Thyroid gland (tissue), 4 donors: ENCODE results near the gene SGCD. TPM values are rescaled to one million over a fixed set of nuclear protein-coding genes. Genes with fewer than 3 reads are reported as not detected.

ENCODE experiments used
- DNase-seq, 2 donors: peaks; one replicate each; pipeline ENCODE4 v3.0.0-alpha.2; 2019
- H3K27ac ChIP-seq, 3 donors: fragments of 200-600 bp; sonication (generic); 1 replicate in 2 of 3; 2 replicates in 1 of 3; pipeline ENCODE4 v1.5.1; 2016 to 2019; ENCODE audit warnings: mild to moderate bottlenecking in 1 of 3, moderate library complexity in 1 of 3
- H3K27me3 ChIP-seq: fragments of 200-600 bp; sonication (generic); one replicate; pipeline ENCODE4 v1.5.1; 2019
- H3K36me3 ChIP-seq, 2 donors: fragments of 200-600 bp; sonication (generic); one replicate each; pipeline ENCODE4 v1.5.1; 2016 to 2019
- H3K4me1 ChIP-seq, 2 donors: fragments of 200-600 bp; sonication (generic); one replicate each; pipeline ENCODE4 v1.5.1; 2017 to 2019
- H3K4me3 ChIP-seq, 3 donors: fragments of 200-600 bp; sonication (generic); replicated peaks in 1 of 3; 1 replicate in 2 of 3; 2 replicates in 1 of 3; pipeline ENCODE4 v1.5.1; 2016; ENCODE audit warnings: mild to moderate bottlenecking in 1 of 3
- H3K9me3 ChIP-seq: fragments of 200-600 bp; sonication (generic); one replicate; pipeline ENCODE4 v1.5.1; 2017
- CTCF ChIP-seq, 6 experiments: fragments of 200-600 bp in 3 of 6; fragments of 450-650 bp in 3 of 6; sonication (generic) in 3 of 6; IDR thresholded peaks; one replicate each; pipeline ENCODE4 v1.5.1; 2016 to 2019; ENCODE audit warnings: antibody characterized with exemption in 6 of 6, mild to moderate bottlenecking in 2 of 6, inconsistent platforms in 1 of 6, moderate library complexity in 1 of 6
- POLR2A ChIP-seq, 2 donors: fragments of 450-650 bp; IDR thresholded peaks; one replicate each; pipeline ENCODE4 v1.6.1; 2017; ENCODE audit warnings: antibody characterized with exemption in 2 of 2, mild to moderate bottlenecking in 2 of 2, moderate library complexity in 1 of 2
- WGBS, 2 donors: methylation state at CpG; one replicate each; pipeline ENCODE4 v1.1.5; 2017; 5-methylcytosine and 5-hydroxymethylcytosine counted together
- intact Hi-C: fragments of 100-400 bp; cut with DNase I; formaldehyde crosslinking; loops from one replicate; pipeline ENCODE4 v1.15.1; 2023
- total RNA-seq, 4 donors: library from RNA; depleted of rRNA; stranded (reverse); fragments of >200 nt; gene quantifications; one replicate each; pipeline ENCODE4 v1.2.3, GENCODE V29; 2016

SGCD gene
- total RNA-seq, 4 donors from 2014 or later: 7.4 to 20.1 (median 9.2) TPM

- TF ChIP-seq POLR2A (IDR thresholded peaks at IDR 0.05) (no peak), CTCF (IDR thresholded peaks at IDR 0.05) (no peak)
- Histone ChIP-seq H3K36me3 (no peaks in the 10 kb centered on the region), H3K27ac (no peak overlapping the region), H3K27me3 (no peaks in the 10 kb centered on the region), H3K9me3 (no peaks in the 10 kb centered on the region), H3K4me1 (peaks cover 0 to 9% of the 10 kb centered on the region in 2 donors), H3K4me3 (no peak overlapping the region)
- WGBS, 2 donors: 95 to 98% methylated on average over 3 of the region's 3 CpGs
- intact Hi-C loops: no loop called here
- DNase-seq: no peak
Measured at GRCh38 chr5:156753846-156754245, 426.9 kb downstream of the SGCD start.

GRCh38 chr5:156755421-156756087 is 428.6 kb downstream of the SGCD start:
- H3K36me3 ChIP-seq: no peaks in the 10 kb centered on the region
- DNase-seq: peak in 1 of 2 donors; percentile 5
- TF ChIP-seq POLR2A (IDR thresholded peaks at IDR 0.05) (no peak), CTCF (IDR thresholded peaks at IDR 0.05) (no peak)
- H3K27me3 ChIP-seq: no peaks in the 10 kb centered on the region
- 82 to 91% methylated on average over 3 of the region's 3 CpGs for WGBS, 2 donors
- no peak overlapping the region for H3K27ac ChIP-seq
- no peak overlapping the region for H3K4me3 ChIP-seq
- H3K9me3 ChIP-seq: no peaks in the 10 kb centered on the region
- H3K4me1 ChIP-seq: peaks cover 0 to 9% of the 10 kb centered on the region in 2 donors
- intact Hi-C loops: no loop called here

- Histone ChIP-seq H3K27ac (no peak overlapping the region), H3K27me3 (no peaks in the 10 kb centered on the region), H3K36me3 (no peaks in the 10 kb centered on the region), H3K9me3 (no peaks in the 10 kb centered on the region), H3K4me1 (peaks cover 0 to 9% of the 10 kb centered on the region in 2 donors), H3K4me3 (no peak overlapping the region)
- no peak for TF ChIP-seq POLR2A (IDR thresholded peaks at IDR 0.05)
- no peak for TF ChIP-seq CTCF (IDR thresholded peaks at IDR 0.05)
- DNase-seq: peak; percentile 5 to 10
- intact Hi-C loops: no loop called here
- WGBS, 2 donors: 87 to 89% methylated on average over 2 of the region's 2 CpGs
Measured at GRCh38 chr5:156758011-156758791, 431.2 kb downstream of the SGCD start.

- Histone ChIP-seq H3K27me3 (no peaks in the 10 kb centered on the region), H3K27ac (no peak overlapping the region), H3K4me3 (no peak overlapping the region), H3K9me3 (no peaks in the 10 kb centered on the region), H3K4me1 (peaks cover 0 to 9% of the 10 kb centered on the region in 2 donors), H3K36me3 (no peaks in the 10 kb centered on the region)
- 95 to 97% methylated on average over 11 of the region's 11 CpGs for WGBS, 2 donors
- no peak for TF ChIP-seq POLR2A (IDR thresholded peaks at IDR 0.05)
- TF ChIP-seq CTCF (IDR thresholded peaks at IDR 0.05): no peak
- intact Hi-C loops: no loop called here
- DNase-seq: no peak
Measured at GRCh38 chr5:156759156-156759555, 432.2 kb downstream of the SGCD start.

- Histone ChIP-seq H3K36me3 (no peaks in the 10 kb centered on the region), H3K27ac (no peak overlapping the region), H3K4me3 (no peak overlapping the region), H3K4me1 (peaks cover 0 to 6% of the 10 kb centered on the region in 2 donors), H3K27me3 (no peaks in the 10 kb centered on the region), H3K9me3 (no peaks in the 10 kb centered on the region)
- DNase-seq: no peak
- TF ChIP-seq CTCF (IDR thresholded peaks at IDR 0.05): no peak
- TF ChIP-seq POLR2A (IDR thresholded peaks at IDR 0.05): no peak
- intact Hi-C loops: no loop called here
Measured at GRCh38 chr5:156762771-156763170, 435.8 kb downstream of the SGCD start.
